ENCODE results near the gene BRWD1.

- TF ChIP-seq CTCF (IDR thresholded peaks at IDR 0.05) (no peak), POLR2A (IDR thresholded peaks at IDR 0.05) (no peak)
These were observed 135.0 kb downstream of the BRWD1 start for GRCh38 chr21:39178421-39178820.
